Thymus (tissue), 11 donors: ENCODE results near the gene DCAF10. TPM values are rescaled to one million over a fixed set of nuclear protein-coding genes. Genes with fewer than 3 reads are reported as not detected.
"Not testable (repeated sequence)": the region's sequence is repeated elsewhere in the genome, so short reads cannot be mapped to it uniquely, and the experiment has no call there.

Source experiments
- DNase-seq, 9 donors: peaks; one replicate each; pipeline ENCODE4 v3.0.0-alpha.2; 2013; ENCODE audit warnings: low spot score in 9 of 9, low read depth in 6 of 9, missing footprints in 1 of 9
- H3K27ac ChIP-seq, 2 donors: one replicate each; pipeline ENCODE4 v1.5.1; 2013; ENCODE audit warnings: control low read depth in 1 of 2, low read depth in 1 of 2, low read length in 1 of 2, mild to moderate bottlenecking in 1 of 2, moderate library complexity in 1 of 2
- H3K27me3 ChIP-seq, 2 donors: one replicate each; pipeline ENCODE4 v1.5.1; 2013; ENCODE audit warnings: low read length in 1 of 2; ENCODE audit not compliant: control insufficient read depth in 2 of 2, insufficient read depth in 1 of 2
- H3K36me3 ChIP-seq, 2 donors: one replicate each; pipeline ENCODE4 v1.5.1; 2013; ENCODE audit warnings: low read length in 1 of 2, mild to moderate bottlenecking in 1 of 2, moderate library complexity in 1 of 2; ENCODE audit not compliant: control insufficient read depth in 2 of 2, insufficient read depth in 2 of 2
- H3K4me1 ChIP-seq, 2 donors: one replicate each; pipeline ENCODE4 v1.5.1; 2013; ENCODE audit warnings: low read length in 2 of 2; ENCODE audit not compliant: control insufficient read depth in 2 of 2, insufficient read depth in 2 of 2
- H3K4me3 ChIP-seq, 2 donors: one replicate each; pipeline ENCODE4 v1.5.1; 2013; ENCODE audit warnings: low read length in 2 of 2, control low read depth in 1 of 2, mild to moderate bottlenecking in 1 of 2
- H3K9me3 ChIP-seq, 2 donors: one replicate each; pipeline ENCODE4 v1.5.1; 2013; ENCODE audit warnings: low read length in 1 of 2, mild to moderate bottlenecking in 1 of 2; ENCODE audit not compliant: control insufficient read depth in 2 of 2, insufficient read depth in 1 of 2
- WGBS: extraction: QIAGEN DNeasy Blood & Tissue Kit; methylation state at CpG from one replicate; pipeline ENCODE4 v1.1.7; 2013; 5-methylcytosine and 5-hydroxymethylcytosine counted together
- polyA plus RNA-seq: library from polyadenylated mRNA; stranded (reverse); fragments of 200-250 nt; gene quantifications from one replicate; pipeline ENCODE4 v1.2.3, GENCODE V29; 2013
- total RNA-seq: library from RNA; stranded (reverse); fragments of 120-200 nt; gene quantifications from one replicate; pipeline ENCODE4 v1.2.4, GENCODE V29; 2013
- donor health status: healthy.

DCAF10 gene
- total and polyA plus RNA-seq, 2 donors = 7.6 to 7.7 TPM

DNA sequence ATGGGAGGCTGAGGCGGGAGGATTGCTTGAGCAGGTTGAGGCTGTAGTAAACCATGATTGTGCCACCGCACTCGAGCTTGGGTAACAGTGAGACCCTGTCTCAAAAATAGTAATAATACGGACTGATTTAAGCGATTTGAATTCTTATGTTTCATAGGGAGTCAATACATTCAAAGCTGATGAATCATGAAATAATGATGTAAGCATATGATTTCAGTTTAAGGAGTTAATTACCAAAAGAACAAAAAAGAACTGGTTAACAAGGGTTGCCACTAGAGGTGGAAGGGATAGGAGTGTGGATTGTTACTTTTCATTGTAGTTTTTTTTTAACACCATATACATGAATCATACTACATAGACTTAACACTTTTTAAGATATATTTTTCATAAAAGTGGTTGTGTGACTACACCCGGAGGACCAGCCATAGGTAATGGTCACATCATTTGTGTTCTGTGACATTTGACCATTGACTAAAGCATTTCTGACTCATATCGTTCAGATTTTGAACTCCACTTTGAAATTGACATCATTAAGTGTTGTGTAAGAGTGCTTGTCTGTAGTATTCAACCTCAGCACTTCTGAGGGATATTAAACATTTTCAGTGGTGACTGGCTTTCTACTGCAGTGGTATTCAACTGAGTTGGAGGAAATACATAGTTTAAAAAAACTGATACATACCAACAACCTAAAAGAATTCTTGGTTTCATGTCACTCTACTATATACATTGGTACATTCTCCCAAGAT is 40.0 kb upstream of the DCAF10 start:
- Histone ChIP-seq H3K4me1 (no peaks in the 10 kb centered on the region), H3K27me3 (no peaks in the 10 kb centered on the region), H3K36me3 (peaks cover 4 to 8% of the 10 kb centered on the region in 2 donors), H3K27ac (no peak overlapping the region), H3K9me3 (no peaks in the 10 kb centered on the region), H3K4me3 (no peak overlapping the region)
- DNase-seq = no peak
- 97% methylated on average over 7 of the region's 7 CpGs for WGBS

DNA sequence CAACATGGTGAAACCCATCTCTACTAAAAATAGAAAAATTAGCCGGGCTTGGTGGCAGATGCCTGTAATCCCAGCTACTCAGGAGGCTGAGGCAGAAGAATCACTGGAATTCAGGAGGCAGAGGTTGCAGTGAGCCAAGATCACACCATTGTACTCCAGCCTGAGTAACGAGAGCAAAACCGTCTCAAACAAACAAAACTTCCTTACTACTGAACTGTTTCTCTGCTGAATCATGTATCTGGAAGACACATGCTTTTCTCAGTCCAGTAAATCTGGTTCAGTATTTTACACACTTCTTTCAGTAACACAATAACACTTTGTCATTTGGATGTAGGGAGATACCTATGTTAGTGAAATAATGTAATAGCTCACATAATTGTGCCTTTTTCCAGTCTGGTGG is 39.1 kb upstream of the DCAF10 start:
- no peak for DNase-seq
- peaks cover 4 to 8% of the 10 kb centered on the region in 2 donors for H3K36me3 ChIP-seq
- H3K9me3 ChIP-seq = no peaks in the 10 kb centered on the region
- WGBS = 97% methylated on average over 3 of the region's 3 CpGs
- H3K4me3 ChIP-seq = no peak overlapping the region
- no peaks in the 10 kb centered on the region for H3K4me1 ChIP-seq
- H3K27me3 ChIP-seq = no peaks in the 10 kb centered on the region
- H3K27ac ChIP-seq = no peak overlapping the region

DNA sequence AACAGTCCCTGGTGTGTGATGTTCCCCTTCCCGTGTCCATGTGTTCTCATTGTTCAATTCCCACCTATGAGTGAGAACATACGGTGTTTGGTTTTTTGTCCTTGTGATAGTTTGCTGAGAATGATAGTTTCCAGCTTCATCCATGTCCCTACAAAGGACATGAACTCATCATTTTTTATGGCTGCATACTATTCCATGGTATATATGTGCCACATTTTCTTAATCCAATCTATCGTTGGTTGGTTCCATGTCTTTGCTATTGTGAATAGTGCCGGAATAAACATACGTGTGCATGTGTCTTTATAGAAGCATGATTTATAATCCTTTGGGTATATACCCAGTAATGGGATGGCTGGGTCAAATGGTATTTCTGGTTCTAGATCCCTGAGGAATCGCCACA is 35.3 kb upstream of the DCAF10 start:
- H3K27me3 ChIP-seq, H3K4me1 ChIP-seq, DNase-seq, H3K4me3 ChIP-seq, H3K9me3 ChIP-seq, H3K27ac ChIP-seq, H3K36me3 ChIP-seq: not testable (repeated sequence)
- 89% methylated on average over 6 of the region's 6 CpGs for WGBS

DNA sequence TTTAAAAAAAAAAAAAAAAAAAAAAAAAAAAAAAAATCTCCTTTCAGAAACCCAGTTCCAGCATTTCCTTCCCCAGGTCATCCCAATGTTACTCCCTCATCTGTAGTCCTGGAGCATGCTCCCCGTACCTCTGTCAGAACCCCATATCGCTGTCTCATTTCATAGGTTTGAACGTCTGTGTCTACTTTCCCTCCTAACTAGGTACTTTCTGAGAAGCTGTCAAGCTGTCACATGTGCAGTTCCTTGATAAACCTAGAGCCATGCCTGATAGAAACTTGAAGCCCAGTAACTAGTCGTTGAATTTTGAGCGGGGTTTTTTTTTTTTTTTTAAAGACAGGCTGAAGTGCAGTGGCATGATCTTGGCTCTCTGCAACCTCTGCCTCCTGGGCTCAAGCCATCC is 31.3 kb upstream of the DCAF10 start:
- no peak overlapping the region for H3K4me3 ChIP-seq
- 96% methylated on average over 5 of the region's 5 CpGs for WGBS
- H3K9me3 ChIP-seq = no peaks in the 10 kb centered on the region
- H3K4me1 ChIP-seq = no peaks in the 10 kb centered on the region
- no peaks in the 10 kb centered on the region for H3K27me3 ChIP-seq
- DNase-seq = no peak
- peaks cover 22 to 31% of the 10 kb centered on the region in 2 donors for H3K36me3 ChIP-seq
- H3K27ac ChIP-seq = no peak overlapping the region

DNA sequence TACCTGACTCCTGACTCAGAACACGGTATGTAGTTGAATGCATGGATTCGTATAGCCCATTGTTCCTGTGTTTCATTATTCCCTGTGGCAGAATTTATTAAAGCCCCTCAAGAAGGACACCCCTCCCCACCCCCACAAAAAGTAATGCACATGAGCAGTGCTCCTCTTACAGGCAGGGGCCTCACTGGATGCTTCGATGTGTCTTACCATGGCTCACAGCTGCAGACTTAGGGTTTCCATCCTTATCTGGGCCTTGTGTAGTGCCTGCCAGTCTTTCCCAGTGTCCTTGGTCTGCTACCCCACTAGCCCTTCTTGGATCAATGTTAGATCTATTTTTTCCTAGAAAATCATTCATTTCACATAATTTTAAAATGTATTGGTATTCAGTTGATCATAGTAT is 30.6 kb upstream of the DCAF10 start:
- Histone ChIP-seq H3K9me3 (no peaks in the 10 kb centered on the region), H3K27ac (no peak overlapping the region), H3K27me3 (no peaks in the 10 kb centered on the region), H3K36me3 (peaks cover 23 to 33% of the 10 kb centered on the region in 2 donors), H3K4me1 (no peaks in the 10 kb centered on the region), H3K4me3 (no peak overlapping the region)
- over 99% methylated on average over 3 of the region's 3 CpGs for WGBS
- no peak for DNase-seq

DNA sequence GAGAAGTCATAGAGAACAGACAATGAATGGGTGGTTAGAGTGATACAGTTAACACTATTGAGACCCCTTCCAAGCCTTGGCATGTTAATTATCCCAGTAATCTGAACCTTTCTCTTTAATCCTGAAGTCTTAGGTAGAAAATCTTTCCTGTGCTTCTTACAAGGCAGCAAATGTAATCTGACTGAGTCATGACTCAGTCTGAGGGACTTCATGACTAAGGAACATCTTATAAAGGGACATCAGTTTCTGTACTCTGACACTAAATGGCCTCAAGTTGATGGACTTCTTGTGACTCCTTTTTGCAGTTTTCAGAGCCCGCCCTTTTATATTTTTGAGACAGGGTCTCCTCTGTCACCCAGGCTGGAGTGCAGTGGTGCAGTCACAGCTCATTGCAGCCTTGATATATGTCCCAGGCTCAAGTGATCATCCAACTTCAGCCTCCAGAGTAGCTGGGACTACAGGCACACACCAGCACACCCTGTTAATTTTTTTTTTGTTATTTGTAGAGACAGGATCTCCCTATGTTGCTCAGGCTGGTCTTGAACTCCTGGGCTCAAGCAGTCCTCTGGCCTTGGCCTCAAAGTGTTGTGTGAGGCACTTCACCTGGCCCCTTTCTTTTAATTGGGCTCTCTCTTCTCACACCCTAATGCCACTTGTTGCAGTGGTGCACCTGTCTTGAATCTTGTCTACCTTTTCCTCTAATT is 25.2 kb upstream of the DCAF10 start:
- no peaks in the 10 kb centered on the region for H3K9me3 ChIP-seq
- no peaks in the 10 kb centered on the region for H3K27me3 ChIP-seq
- no peak overlapping the region for H3K27ac ChIP-seq
- no peak overlapping the region for H3K4me3 ChIP-seq
- WGBS = 97% methylated on average over 1 of the region's 1 CpG
- no peaks in the 10 kb centered on the region for H3K4me1 ChIP-seq
- H3K36me3 ChIP-seq = peaks cover 49 to 71% of the 10 kb centered on the region in 2 donors
- DNase-seq = no peak

DNA sequence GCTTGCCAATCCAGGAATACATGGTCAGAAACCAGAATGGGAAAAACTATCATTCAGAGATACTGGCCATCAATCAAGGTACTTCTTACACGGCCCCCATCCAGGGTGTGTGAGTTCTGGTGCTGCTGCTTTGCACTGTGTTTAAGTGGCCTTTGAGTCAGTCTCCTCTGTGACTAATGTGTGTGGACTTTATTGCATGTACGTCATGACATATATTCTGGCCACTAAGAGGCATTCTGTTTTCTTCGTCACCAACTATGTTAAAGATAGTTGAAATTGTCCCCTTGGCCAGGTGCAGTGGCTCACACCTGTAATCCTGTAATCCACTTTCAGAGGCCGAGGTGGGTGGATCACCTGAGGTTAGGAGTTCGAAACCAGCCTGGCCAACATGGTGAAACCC is 24.3 kb upstream of the DCAF10 start:
- H3K4me1 ChIP-seq = no peaks in the 10 kb centered on the region
- H3K9me3 ChIP-seq = no peaks in the 10 kb centered on the region
- no peak overlapping the region for H3K27ac ChIP-seq
- no peaks in the 10 kb centered on the region for H3K27me3 ChIP-seq
- DNase-seq = no peak
- no peak overlapping the region for H3K4me3 ChIP-seq
- H3K36me3 ChIP-seq = peaks cover 51 to 74% of the 10 kb centered on the region in 2 donors
- WGBS = 98% methylated on average over 5 of the region's 5 CpGs

DNA sequence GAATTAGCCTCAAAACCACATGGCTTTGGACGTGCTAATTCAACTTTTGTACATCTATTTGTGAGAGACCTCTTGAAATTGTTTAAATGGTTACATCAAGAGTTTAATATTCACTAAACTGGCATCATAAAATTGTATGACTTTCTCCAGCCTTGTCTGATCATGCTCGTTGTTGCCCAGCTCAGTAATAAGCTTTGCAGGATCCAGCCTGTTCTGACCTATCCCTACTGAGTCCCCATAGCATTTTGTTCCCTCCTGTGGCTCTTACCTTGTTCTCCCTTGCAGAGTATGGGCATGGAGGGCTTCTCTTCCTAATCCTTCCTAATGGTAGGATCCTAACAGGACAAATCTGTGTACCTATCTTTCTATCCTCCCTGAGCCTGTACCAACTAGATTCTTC is 22.1 kb upstream of the DCAF10 start:
- no peak for DNase-seq
- Histone ChIP-seq H3K27me3 (no peaks in the 10 kb centered on the region), H3K27ac (no peak overlapping the region), H3K36me3 (peaks cover 67 to 79% of the 10 kb centered on the region in 2 donors), H3K4me1 (peaks cover 0 to 6% of the 10 kb centered on the region in 2 donors), H3K9me3 (no peaks in the 10 kb centered on the region), H3K4me3 (no peak overlapping the region)
- 97% methylated on average over 2 of the region's 2 CpGs for WGBS

DNA sequence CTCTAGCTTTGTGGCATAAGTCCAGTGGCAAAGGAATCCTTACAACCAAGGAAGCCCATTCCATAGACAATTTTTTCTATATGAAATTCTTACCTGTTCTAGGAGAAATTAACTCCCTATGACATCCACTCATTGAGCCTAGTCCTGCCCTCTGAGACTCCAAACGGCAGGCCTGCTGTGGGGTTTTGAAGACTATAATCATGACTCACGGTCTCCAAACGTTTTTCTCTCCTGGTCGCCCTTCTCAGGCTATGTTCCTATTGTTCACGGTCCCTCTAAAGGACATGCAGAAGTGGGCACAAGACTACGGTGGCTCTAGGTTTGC is 16.3 kb upstream of the DCAF10 start:
- Histone ChIP-seq H3K4me3 (peak overlapping the region; percentile 97 to 98), H3K36me3 (peaks cover 33 to 42% of the 10 kb centered on the region in 2 donors), H3K4me1 (peaks cover 5 to 13% of the 10 kb centered on the region in 2 donors), H3K27ac (peak overlapping the region; percentile 83 to 90), H3K9me3 (peaks cover 0 to 2% of the 10 kb centered on the region in 2 donors), H3K27me3 (peaks cover 0 to 20% of the 10 kb centered on the region in 2 donors)
- DNase-seq = no peak
- WGBS = under 1% methylated on average over 6 of the region's 6 CpGs
